ENCODE data around the gene APBB2. TPM values are rescaled to one million over a fixed set of nuclear protein-coding genes. Genes with fewer than 3 reads are reported as not detected.

The APBB2 gene
- total RNA-seq, 1 donor from 2014 or later = 124 TPM

DNA sequence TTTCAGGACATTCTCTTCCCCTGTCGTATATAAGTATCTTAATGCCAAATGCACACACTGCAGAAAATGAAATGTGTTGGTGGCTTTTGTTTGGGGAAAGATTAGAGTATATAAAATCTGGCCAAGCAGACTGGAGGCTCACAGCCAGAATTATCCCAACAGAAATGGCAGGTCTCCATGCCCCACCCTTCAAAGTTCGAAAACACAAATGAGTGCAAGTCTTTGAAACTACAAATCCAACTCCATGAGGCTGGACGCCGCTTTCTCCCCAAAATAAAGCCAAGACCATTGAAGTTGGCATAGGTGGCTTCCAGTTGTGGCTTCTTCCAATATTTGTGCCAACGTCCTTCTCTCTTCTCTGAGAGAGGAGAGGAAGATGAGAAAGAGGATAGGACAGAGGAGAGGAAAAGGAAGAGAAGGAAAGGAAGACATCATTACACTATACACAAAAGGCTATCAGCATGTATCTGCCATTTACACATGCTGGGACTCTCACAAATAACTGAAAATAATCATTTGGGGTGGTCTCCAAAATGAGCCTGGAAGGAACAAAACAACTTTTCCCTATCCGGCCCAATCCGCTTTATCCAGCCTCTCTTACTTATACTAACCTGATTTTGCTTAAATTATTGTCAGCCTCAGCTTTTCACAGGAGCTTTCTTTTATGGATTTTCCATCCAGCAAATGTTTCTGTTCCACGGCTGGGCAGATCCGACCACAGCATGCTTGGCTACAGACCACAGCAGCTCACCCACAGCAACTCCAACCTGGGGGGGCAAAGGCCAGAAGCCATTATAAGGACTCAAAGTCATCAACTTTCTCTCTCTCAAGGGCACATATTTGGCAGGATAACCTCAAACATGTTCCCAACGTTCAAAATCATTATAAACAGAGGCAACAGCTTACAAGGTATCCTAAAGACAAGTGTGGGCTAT lies 71.7 kb downstream of the APBB2 start:
- DNase-seq (ENCODE audit: extremely low read depth, low read depth, low spot score) = no peak

DNA sequence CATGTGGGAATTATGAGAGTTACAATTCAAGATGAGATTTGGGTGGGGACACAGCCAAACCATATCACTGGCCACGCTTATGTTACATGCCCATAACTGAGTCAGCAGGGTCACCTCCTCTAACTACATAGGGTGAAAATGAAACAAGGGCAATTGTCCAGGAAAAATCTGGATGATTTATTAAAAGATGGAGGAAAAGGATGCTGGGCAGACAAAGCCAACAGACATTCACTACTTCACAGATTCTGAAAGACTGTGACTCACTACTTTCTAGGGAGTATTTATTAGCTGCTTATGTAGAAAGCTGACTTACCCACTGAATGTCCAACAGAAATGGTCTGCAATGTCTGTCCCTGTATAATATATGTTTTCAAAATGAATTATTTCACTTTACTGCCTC lies 72.4 kb downstream of the APBB2 start:
- no peak for DNase-seq (ENCODE audit: extremely low read depth, low read depth, low spot score)

DNA sequence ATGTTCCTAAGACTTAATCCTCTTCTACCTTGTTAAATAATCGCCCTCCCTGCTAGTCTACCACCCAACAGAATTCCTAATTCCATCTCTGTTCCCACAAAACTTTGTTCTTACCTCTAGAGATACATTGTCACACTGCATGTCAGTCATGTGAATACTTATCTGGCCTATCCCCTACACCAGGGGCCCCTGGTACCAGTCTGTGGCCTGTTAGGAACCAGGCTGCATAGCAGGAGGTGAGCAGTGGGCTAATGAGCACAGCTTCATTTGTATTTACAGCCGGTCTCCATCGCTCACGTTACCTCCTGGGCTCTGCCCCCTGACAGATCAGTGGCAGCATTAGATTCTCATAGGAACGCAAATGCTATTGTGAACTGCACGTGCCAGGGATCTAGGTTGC lies 73.9 kb downstream of the APBB2 start:
- no peak for DNase-seq (ENCODE audit: extremely low read depth, low read depth, low spot score)

DNA sequence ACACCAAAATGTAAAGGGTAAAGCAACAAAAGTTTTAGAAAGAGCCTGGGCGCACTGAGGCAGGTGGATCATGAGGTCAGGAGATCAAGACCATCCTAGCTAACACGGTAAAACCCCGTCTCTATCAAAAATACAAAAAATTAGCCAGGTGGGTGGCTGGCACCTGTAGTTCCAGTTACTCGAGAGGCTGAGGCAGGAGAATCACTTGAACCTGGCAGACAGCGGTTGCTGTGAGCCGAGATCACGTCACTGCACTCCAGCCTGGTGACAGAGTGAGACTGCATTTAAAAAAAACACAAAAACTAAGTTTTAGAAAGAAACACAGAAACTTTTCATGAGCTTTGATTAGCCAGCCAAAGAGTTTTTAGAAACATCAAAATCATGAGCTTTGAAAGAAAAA lies 76.5 kb downstream of the APBB2 start:
- no peak for DNase-seq (ENCODE audit: extremely low read depth, low read depth, low spot score)

DNA sequence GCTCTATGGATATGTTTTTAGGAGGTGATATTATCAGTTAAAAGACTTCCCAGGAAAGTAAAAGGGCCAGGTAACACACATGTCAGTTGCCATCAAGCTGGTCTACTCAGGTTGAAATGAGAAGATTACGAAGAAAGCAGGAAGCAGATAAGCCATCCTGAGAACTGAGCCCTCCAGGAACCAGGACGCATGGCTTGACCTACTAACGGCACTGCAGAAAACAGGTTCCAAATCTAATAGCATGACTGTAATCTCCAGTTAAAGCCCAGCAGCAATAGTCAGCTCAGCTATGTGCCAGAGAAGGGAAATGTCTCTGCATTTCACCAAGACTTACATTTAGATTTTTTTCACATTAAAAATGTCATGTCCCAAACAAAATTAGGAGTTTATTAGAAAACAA lies 77.9 kb downstream of the APBB2 start:
- no peak for DNase-seq (ENCODE audit: extremely low read depth, low read depth, low spot score)

DNA sequence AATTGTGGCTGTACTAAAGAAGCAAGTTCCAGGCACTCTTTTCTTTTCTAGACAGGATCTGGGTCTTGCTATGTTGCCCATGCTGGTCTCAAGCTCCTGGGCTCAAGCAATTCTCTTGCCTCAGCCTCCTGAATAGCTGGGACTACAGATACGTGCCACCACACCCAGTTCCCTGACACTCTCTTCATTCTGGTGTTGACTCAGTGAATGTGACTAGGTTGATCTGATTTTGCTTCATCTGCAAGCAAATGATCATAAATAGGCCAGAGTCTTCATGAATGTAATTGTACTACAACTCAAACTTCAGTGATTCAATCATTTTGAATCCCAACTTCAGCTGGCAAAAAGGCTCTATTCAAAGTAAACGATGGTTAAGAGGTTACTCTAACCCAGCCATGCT lies 78.5 kb downstream of the APBB2 start:
- DNase-seq (ENCODE audit: extremely low read depth, low read depth, low spot score) = no peak

DNA sequence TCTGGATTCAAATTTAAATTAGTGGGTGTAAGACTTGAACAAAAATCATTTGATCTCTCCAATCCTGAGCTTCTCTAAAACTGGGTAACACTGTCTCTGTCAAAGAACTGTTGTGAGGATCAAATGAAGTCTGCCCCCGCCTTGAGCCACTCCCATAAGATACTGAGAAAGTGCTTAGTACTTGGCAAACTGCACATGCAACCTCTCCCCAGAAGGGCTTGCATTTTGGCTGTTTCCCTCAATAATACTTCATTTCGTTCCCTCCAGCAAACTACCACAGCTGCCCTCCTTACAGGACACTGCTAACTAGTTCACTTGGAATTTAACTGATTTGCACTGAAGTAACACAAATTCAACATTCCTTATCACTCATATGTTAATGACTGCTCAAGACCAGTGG lies 79.8 kb downstream of the APBB2 start:
- DNase-seq (ENCODE audit: extremely low read depth, low read depth, low spot score) = no peak

DNA sequence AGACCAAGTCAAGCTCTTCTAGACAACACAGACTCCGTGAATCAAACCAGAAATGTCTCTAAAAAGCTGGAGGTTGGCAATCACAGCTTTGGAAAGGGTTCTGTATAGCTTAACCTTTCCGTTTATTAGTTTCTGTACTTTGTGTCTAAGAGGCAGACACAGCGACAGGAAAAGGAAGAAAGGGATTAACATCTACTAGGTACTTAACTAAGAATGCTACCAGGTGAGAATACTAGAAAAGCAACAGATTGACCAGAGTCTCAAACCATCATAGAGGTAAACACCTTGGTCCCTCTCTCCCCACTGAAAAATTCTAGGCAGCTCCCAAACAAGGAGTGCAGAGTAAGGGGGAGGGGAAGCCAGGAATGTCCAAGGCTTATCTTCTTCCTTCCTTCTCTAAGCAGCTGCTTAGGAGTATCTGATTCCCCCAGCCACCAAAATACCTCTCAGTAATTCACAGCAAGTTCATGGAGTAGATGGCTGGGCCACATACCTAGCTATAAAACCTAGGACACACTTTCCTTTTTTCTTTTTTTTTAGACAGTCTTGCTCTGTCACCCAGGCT lies 80.8 kb downstream of the APBB2 start:
- no peak for DNase-seq (ENCODE audit: extremely low read depth, low read depth, low spot score)

DNA sequence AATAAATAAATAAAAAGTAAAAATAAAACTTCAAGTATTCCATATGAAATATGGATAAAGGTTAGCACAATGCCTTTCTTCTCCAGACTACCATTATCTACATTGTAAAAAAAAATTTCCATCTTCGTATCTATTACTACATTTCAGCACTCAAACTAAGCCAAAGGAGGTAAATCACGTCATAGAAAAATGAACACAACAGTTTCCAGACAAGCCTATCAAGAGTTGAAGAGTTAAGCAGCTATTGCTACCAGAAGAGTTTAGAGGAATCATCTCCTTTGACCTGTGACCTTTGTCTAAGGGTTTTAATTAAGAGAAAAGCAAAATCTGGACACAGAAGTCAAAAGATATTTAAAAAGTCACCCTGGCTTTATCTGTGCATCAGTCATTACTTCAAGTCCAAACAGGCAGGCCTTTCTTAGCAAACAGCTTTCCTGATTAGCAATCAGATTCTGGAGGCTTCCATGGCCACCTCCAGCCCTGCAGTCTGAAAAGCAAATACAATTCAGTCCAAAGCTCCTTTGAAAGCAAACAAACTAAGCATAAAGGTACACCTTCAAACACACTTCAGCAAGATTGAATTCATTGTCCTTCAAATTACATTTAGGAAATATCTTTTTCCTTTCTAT lies 82.2 kb downstream of the APBB2 start:
- DNase-seq (ENCODE audit: extremely low read depth, low read depth, low spot score) = no peak

DNA sequence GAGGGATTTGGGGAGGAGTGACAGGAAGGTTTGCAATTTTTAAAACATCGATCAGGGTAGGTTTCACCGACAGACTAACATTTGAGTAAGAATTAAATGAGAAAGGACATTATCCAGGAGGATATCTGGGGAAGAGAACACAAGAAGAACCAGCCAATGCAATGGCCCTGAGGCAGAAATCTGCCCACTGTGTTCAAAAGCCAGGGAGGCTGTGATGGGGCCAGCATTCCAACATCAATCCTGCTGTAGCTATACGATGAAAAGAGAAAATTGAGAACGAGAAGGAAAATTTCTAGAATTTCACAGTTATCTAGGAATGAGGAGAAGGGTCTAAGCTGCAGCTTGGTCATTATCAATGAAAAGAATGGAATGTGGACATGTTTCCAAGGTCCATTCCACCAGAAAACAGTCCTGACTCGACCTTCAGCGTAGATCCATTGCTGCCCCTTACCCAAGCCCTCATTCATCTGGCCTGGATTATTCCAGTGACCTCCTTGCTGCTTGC lies 84.4 kb downstream of the APBB2 start:
- DNase-seq (ENCODE audit: extremely low read depth, low read depth, low spot score) = no peak

DNA sequence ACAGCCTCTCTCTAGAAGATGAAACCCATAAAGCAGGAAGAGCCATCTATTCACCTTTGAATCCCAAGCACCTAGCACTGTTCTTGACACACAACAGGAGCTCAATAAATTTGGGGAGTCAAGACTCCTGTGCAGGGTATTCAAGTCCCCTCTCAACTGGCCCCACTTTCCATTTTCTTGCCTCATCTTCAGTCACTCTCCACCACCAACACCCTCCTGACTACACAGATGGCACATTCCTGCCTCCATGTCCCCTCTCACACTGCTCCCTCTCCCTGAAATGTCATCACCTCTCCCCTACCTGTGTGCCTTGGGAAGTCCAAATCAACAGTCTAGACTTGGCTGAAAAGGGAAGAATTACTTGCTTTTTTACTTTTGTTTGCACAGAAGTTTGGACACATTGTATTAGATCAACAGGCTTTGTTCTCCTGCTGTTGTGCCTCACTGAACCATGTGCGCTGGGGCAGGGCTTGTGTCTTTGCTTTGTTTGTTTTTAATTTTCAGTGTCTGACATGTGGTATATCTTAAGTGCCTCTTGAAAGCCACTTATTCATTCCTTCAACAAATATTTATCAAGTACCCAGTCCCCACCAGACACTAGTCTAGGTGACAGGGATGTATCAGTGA lies 85.1 kb downstream of the APBB2 start:
- DNase-seq (ENCODE audit: extremely low read depth, low read depth, low spot score) = no peak

DNA sequence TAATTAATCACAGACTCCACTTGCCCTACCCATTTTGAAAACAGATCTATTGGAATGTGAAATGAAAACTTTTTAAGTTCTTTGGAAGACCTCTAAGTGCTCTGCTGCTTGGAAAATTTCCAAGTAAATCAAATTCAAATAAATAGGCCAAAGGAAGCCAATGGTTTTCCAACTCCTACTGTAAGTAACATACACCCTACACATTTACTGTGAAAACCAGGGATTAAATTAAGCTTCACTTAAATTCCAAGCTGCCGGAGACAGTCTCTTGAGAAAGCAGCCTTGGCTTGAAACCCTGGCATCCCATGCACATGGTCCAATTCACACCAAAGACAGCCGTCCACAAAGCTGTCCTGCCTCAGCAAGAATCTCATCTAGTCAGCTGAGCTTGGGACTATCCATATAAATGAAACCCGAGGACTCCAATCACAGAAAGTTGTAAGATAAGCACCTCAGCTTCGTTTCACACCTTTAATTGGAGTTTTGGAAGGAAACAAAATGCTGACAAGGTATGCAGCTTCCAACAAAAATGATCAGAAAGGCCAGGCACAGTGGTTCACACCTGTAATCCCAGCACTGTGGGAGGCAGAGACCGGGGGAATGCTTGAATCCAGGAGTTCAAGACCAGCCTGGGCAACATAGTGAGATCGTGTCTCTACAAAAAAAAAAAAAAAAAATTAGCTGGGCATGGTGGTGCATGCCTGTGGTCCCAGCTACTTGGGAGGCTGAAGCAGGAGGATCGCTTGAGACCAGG lies 88.6 kb downstream of the APBB2 start:
- DNase-seq (ENCODE audit: extremely low read depth, low read depth, low spot score) = no peak

DNA sequence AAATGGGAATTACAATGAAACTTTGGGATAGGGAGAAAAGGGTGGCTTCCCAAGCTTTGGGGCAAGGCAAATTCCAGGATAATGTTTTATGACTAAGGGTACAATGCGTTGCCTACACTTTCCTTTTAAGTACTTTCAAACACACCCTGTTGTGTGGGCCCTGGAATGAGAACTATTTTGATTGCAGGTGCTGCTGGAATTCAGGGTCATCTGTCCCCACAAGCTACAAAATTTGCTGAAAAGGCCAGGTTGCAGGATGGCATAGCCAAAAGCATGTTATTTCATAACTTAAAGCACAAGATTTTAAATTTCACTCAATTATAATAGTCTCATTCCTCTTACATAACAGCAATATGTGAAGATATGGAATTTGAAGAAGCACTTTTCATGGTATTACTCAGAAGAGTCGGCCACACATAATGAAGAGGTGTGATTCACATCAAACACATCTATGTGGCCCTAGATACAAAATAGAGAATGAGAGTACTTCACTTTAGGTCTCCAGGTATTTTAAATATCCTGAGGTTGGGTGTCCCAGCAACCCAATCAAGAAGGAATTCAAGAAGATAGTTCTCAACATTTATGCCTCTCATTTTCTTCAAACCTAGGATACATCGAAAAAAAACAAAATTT lies 89.3 kb downstream of the APBB2 start:
- no peak for DNase-seq (ENCODE audit: extremely low read depth, low read depth, low spot score)

DNA sequence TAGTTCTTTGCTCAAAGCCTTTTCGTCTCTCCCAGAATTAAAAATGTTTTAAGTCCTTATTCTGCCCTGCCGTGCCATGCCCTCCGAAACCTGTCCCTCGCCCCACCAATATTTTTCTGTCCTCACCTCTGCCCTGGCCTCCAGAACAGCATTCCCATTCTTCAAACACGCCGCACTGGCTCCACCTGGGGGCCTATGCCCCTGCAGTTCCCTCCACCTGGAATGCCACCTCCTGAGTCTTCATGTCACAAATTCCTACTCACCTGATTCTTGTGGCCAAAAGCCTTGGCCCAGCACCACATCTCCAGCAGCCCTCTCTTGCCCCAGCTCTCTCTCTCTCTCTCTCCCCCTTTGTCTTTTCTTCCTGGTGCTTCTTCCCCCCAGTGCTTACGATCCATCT lies 91.6 kb downstream of the APBB2 start:
- no peak for DNase-seq (ENCODE audit: extremely low read depth, low read depth, low spot score)

DNA sequence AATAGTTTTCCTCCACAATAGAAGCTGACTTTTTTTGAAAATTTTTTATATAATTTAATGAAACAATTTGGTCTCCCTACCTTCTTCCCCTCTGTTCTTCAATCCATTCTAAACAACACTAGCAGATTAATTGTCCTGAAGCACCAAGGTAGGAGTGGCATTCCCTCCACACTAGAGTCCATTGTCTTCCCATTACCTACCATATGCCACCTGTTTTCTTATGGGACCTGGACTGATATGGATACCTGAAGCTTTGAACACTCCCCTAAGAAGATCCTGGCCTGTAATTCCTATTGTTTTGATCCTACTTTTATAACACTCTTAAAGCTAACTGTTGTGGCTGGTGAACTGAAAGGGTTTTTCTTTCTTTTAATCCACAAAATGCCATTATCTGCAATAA lies 92.0 kb downstream of the APBB2 start:
- DNase-seq (ENCODE audit: extremely low read depth, low read depth, low spot score) = no peak

DNA sequence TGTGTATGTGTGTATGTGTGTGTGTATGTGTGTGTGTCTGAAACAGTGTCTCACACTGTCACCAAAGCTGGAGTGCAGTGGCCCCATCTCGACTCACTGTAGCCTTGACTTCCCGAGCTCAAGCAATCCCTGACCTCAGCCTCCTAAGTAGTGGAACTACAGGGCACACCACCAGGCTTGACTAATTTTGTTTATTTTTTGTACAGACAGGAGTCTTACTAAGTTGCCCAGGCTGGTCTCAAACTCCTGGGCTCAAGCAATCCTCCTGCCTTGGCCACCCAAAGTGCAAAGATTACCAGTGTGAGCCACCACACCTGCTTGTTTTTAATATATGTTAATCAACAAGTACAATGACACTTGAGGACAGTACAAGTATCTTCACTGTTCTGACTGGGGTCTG lies 92.4 kb downstream of the APBB2 start:
- no peak for DNase-seq (ENCODE audit: extremely low read depth, low read depth, low spot score)

DNA sequence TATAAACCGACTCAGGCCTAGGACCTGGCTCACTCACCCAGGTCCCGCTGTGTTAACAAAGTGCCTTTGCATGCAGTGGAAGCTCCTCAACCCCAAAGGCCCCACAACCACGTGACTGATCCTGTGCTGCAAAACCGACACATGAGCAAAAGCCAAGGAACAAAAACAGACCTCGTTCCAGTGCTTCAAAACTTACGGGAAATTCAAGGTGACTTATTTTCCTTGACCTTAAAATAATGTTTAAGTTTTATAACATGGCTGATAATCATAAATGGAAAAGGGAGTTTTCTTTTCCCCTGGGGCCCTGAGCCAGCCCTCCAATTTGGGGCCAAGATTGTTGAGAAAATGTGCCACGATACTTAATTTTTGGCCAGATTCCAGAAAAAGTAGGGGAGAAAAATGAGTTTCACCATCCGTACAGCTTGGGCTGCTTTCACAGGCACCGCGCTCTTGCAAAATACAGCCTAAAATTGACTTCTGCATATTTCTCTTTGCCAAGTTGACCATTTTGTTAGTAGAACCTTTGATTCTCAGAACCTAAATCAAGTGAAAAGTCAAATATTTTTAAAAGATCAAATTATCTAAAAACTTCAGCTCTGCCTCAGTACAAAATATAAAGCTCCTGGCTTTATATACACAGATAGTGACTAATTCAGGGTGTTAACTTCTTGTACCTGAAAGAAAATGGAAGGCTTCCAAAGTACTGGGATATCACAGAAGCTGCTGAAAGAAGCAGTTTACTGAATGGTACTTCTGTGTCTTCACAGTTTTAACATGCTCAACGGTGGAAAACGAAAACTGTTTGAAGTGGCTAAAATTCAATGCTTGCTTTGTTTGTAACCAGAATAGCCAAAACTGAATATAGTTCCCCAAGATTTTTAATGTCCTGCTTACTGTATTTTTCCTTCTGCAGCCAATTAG lies 93.8 kb downstream of the APBB2 start:
- no peak for DNase-seq (ENCODE audit: extremely low read depth, low read depth, low spot score)

DNA sequence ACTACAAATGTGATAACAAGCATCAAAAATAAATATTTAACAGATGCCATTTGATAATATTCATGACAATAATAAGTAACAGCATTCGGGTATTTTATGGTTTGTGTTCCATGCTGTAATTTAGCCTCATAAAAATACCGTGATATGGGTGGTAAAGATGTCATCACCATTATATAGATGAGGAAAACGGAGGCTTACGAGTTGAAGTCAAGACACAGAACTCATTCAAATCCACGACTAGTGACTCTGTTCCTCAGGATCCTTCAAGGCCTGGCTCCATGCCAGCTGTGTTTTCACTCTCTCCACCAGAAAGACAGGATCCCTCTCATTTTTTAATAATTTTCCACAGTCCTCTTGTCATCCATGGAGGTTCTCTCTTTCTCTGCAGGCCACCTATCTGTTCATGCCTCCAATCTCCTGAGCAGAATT lies 94.5 kb downstream of the APBB2 start:
- no peak for DNase-seq (ENCODE audit: extremely low read depth, low read depth, low spot score)

DNA sequence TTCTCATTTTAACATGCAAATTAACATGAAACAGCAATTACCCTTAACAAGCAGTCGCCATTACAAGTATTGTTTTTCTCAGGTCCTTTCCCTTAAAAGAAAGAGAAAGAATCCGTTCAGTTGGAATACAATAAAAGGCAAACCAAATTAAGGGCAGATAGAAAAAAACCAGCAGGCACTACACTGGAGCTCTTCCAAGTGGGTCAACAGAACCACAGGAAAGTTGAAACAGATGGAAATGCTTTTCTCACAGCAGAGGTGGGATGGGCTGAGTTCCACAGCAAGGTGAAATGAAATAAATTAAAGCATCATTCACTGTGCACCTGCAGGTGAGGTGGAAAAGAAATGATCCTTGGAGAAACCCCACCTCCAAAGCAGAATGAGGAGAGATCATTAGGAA lies 102.6 kb downstream of the APBB2 start:
- DNase-seq (ENCODE audit: extremely low read depth, low read depth, low spot score) = no peak

Data from glomerular endothelial cell (primary cell).